Measurements from ENCODE around the gene CDH13. TPM values are rescaled to one million over a fixed set of nuclear protein-coding genes. Genes with fewer than 3 reads are reported as not detected.

CDH13 gene
- total and polyA plus RNA-seq, 2 of the 8 experiments (the other 6 are each of a cell fraction or from before 2014, with no cell fraction given), result 2.3 to 2.4 TPM

- Histone ChIP-seq H3K23me2 (ENCODE audit: low read depth, low read length) (peaks cover 2% of the 10 kb centered on the region; the same call in 1 of the 2 replicates), H3K4me2 (ENCODE audit: insufficient read depth in 1 of 2, low read depth in 2 of 2, low read length in 2 of 2) (no peak overlapping the region), H4K8ac (ENCODE audit: extremely low read depth, insufficient read depth, low read length) (no peak overlapping the region), H3K9ac (replicated peaks in 1 of 4; ENCODE audit: extremely low read depth in 1 of 4, low read depth in 3 of 4, low read length in 3 of 4) (no peak overlapping the region), H3K4me3 (ENCODE audit: extremely low read depth in 1 of 4, insufficient read depth in 2 of 4, low read depth in 3 of 4, low read length in 4 of 4) (no peak overlapping the region), H3K79me2 (ENCODE audit: control insufficient read depth in 1 of 2, insufficient read depth in 2 of 2, low read length in 2 of 2) (no peaks in the 10 kb centered on the region), H3K56ac (replicated peaks; ENCODE audit: insufficient read length, low read depth, low read length) (no peak overlapping the region), H2BK15ac (ENCODE audit: low read length) (no peak overlapping the region), H2AFZ (ENCODE audit: low read length) (no peak overlapping the region), H3K27me3 (replicated peaks in 1 of 4; ENCODE audit: control insufficient read depth in 3 of 4, extremely low read depth in 1 of 4, insufficient read depth in 3 of 4, low read length in 3 of 4) (no peaks in the 10 kb centered on the region), H2BK12ac (ENCODE audit: low read depth, low read length) (no peak overlapping the region), H4K20me1 (replicated peaks in 1 of 2; ENCODE audit: control insufficient read depth in 1 of 2, insufficient read depth in 2 of 2, low read length in 2 of 2) (no peaks in the 10 kb centered on the region), H3K23ac (ENCODE audit: insufficient read length) (no peak overlapping the region), H3K4me1 (replicated peaks in 1 of 4; ENCODE audit: control insufficient read depth in 3 of 4, insufficient read depth in 4 of 4, low read length in 3 of 4) (peaks cover 0 to 3% (median 0%) of the 10 kb centered on the region in 4 experiments; a peak in 1 of 7 replicates), H4K5ac (ENCODE audit: insufficient read length, low read depth, low read length) (no peak overlapping the region), H2BK20ac (ENCODE audit: low read length) (no peak overlapping the region), H3K14ac (ENCODE audit: insufficient read length) (no peak overlapping the region), H3K4ac (replicated peaks; ENCODE audit: insufficient read length, low read depth, low read length) (no peak overlapping the region), H2AK5ac (ENCODE audit: low read depth, low read length) (no peak overlapping the region), H3K18ac (ENCODE audit: extremely low read depth, low read length) (no peak overlapping the region), H3K9me3 (ENCODE audit: insufficient read depth in 2 of 2, low read depth in 1 of 2, low read length in 1 of 2) (no peaks in the 10 kb centered on the region), H2BK120ac (replicated peaks; ENCODE audit: low read depth, low read length) (no peak overlapping the region), H4K91ac (replicated peaks; ENCODE audit: insufficient read length, low read length) (no peak overlapping the region), H3K36me3 (ENCODE audit: control insufficient read depth in 2 of 4, insufficient read depth in 4 of 4, low read length in 3 of 4) (no peaks in the 10 kb centered on the region), H3K27ac (ENCODE audit: low read depth, low read length) (no peak overlapping the region), H2BK5ac (ENCODE audit: low read depth, low read length) (no peak overlapping the region), H3K79me1 (ENCODE audit: low read depth, low read length) (no peaks in the 10 kb centered on the region)
- POLR2A ChIA-PET (ENCODE audit: partially characterized antibody), result no interaction called here
- FAIRE-seq, result no peak
- WGBS, 2 experiments (ENCODE audit: extremely low coverage in 1 of 2, insufficient coverage in 1 of 2, insufficient read length in 1 of 2, insufficient replicate concordance in 2 of 2, low coverage in 1 of 2, low lambda C conversion rate in 2 of 2, missing lambda C conversion rate in 1 of 2), result 89% methylated on average over 3 of the region's 3 CpGs; no CpG with 5 or more reads in 1 of the 2 experiments
- no peak for TF ChIP-seq NRF1 (IDR thresholded peaks at IDR 0.05; ENCODE audit: low read depth, low read length)
- no peak for TF ChIP-seq CEBPB (IDR thresholded peaks at IDR 0.05; ENCODE audit: low read depth, low read length)
- no peak for TF ChIP-seq BCL11A (IDR thresholded peaks at IDR 0.05; ENCODE audit: low read depth in 2 of 2, low read length in 2 of 2)
- no peak for TF ChIP-seq PHF8 (conservative IDR thresholded peaks at IDR 0.05; ENCODE audit: low read depth, low read length)
- no peak for TF ChIP-seq SAP30 (IDR thresholded peaks at IDR 0.05; ENCODE audit: insufficient read depth, insufficient replicate concordance, low read length)
- TF ChIP-seq RXRA (IDR thresholded peaks at IDR 0.05; ENCODE audit: insufficient read depth, low read depth, low read length), result no peak
- no peak for TF ChIP-seq SRF (IDR thresholded peaks at IDR 0.05; ENCODE audit: low read depth, low read length)
- no peak for TF ChIP-seq MAX (IDR thresholded peaks at IDR 0.05)
- no peak for TF ChIP-seq SIN3A (conservative IDR thresholded peaks at IDR 0.05 in 1 of 2, IDR thresholded peaks at IDR 0.05 in 1 of 2; ENCODE audit: low read depth in 1 of 2, low read length in 2 of 2)
- no peak for TF ChIP-seq ASH2L (IDR thresholded peaks at IDR 0.05; ENCODE audit: low read length)
- TF ChIP-seq TAF7 (optimal IDR thresholded peaks at IDR 0.05; ENCODE audit: borderline replicate concordance, low read depth, low read length), result no peak
- no peak for TF ChIP-seq POLR2AphosphoS5 (IDR thresholded peaks at IDR 0.05; ENCODE audit: low read depth, low read length)
- CTCF ChIA-PET (ENCODE audit: partially characterized antibody), result interaction anchor here (1.2 to 2.5 kb wide), 2 partner anchors 8 to 62 kb away, joined by 3 to 9 read pairs; no protein-coding TSS in a partner anchor
- no peak for DNase-seq (ENCODE audit: low read depth in 1 of 2, low spot score in 2 of 2)
Observed at GRCh38 chr16:83336603-83337002, 709.8 kb downstream of the CDH13 start.
